Upper lobe of left lung (tissue), 6 donors: Measurements from ENCODE around the gene EGFR. TPM values are rescaled to one million over a fixed set of nuclear protein-coding genes. Genes with fewer than 3 reads are reported as not detected.

ENCODE experiments used
- ATAC-seq, 2 donors: fragments of 200-7000 bp; cut with Tn5 transposase; one replicate each; pipeline ENCODE4 v1.9.1; 2022; ENCODE audit warnings: mild to moderate bottlenecking in 2 of 2, moderate library complexity in 2 of 2; ENCODE audit not compliant: low FRiP score in 2 of 2
- DNase-seq, 2 donors: peaks; one replicate each; pipeline ENCODE4 v3.0.0-alpha.2; 2019 to 2020
- H3K27ac ChIP-seq, 4 donors: fragments of 200-600 bp; sonication (generic); one replicate each; pipeline ENCODE4 v1.5.1; 2016 to 2019
- H3K27me3 ChIP-seq, 4 donors: fragments of 200-600 bp; sonication (generic); one replicate each; pipeline ENCODE4 v1.5.1; 2017 to 2019
- H3K36me3 ChIP-seq, 4 donors: fragments of 200-600 bp; sonication (generic); one replicate each; pipeline ENCODE4 v1.5.1; 2016 to 2019
- H3K4me1 ChIP-seq, 4 donors: fragments of 200-600 bp; sonication (generic); one replicate each; pipeline ENCODE4 v1.5.1; 2018 to 2019
- H3K4me3 ChIP-seq, 4 donors: fragments of 200-600 bp; sonication (generic); one replicate each; pipeline ENCODE4 v1.5.1; 2017 to 2019; ENCODE audit warnings: mild to moderate bottlenecking in 2 of 4, moderate library complexity in 1 of 4
- H3K9me3 ChIP-seq, 4 donors: fragments of 200-600 bp; sonication (generic); one replicate each; pipeline ENCODE4 v1.5.1; 2018 to 2019
- EP300 ChIP-seq, 4 donors: sonication (generic); formaldehyde crosslinking; IDR thresholded peaks; one replicate each; pipeline ENCODE4 v1.5.1; 2017; ENCODE audit warnings: antibody characterized with exemption in 4 of 4, control low read depth in 2 of 4
- POLR2A ChIP-seq, 4 donors: fragments of 450-650 bp; IDR thresholded peaks; one replicate each; pipeline ENCODE4 v1.5.1; 2016 to 2017; ENCODE audit warnings: antibody characterized with exemption in 4 of 4, mild to moderate bottlenecking in 2 of 4
- POLR2AphosphoS5 ChIP-seq, 2 donors: sonication (generic); formaldehyde crosslinking; IDR thresholded peaks; one replicate each; pipeline ENCODE4 v1.5.1; 2017; ENCODE audit warnings: antibody characterized with exemption in 2 of 2
- WGBS, 2 donors: methylation state at CpG; one replicate each; pipeline ENCODE4 v1.1.5; 2017 to 2018; 5-methylcytosine and 5-hydroxymethylcytosine counted together
- total RNA-seq, 6 donors: library from RNA; depleted of rRNA in 4 of 6; stranded (reverse); fragments of >200 nt in 4 of 6; gene quantifications; one replicate each; pipeline versions ENCODE4 v1.1.0 to v1.2.1, GENCODE V29; 2016 to 2021
- TF ChIP-seq, protein P1 (sequence below), 6 experiments: fragments of 450-650 bp in 4 of 6; fragments of 200-600 bp in 2 of 6; sonication (generic) in 2 of 6; IDR thresholded peaks; one replicate each; pipeline ENCODE4 v1.5.1; 2016 to 2019; ENCODE audit warnings: antibody characterized with exemption in 6 of 6
- donor health status: DM: no; HTN: no; CAD: no; lungs with moderate emphysema.
- donor health status: DM: no; HTN: yes; CAD: no; lungs with severe emphysema.

Gene EGFR
- total RNA-seq, 6 donors from 2014 or later: 58.7 to 110 (median 93.2) TPM

GRCh38 chr7:54995166-54995565 is 23.7 kb upstream of the EGFR start:
- TF ChIP-seq, protein P1, sequence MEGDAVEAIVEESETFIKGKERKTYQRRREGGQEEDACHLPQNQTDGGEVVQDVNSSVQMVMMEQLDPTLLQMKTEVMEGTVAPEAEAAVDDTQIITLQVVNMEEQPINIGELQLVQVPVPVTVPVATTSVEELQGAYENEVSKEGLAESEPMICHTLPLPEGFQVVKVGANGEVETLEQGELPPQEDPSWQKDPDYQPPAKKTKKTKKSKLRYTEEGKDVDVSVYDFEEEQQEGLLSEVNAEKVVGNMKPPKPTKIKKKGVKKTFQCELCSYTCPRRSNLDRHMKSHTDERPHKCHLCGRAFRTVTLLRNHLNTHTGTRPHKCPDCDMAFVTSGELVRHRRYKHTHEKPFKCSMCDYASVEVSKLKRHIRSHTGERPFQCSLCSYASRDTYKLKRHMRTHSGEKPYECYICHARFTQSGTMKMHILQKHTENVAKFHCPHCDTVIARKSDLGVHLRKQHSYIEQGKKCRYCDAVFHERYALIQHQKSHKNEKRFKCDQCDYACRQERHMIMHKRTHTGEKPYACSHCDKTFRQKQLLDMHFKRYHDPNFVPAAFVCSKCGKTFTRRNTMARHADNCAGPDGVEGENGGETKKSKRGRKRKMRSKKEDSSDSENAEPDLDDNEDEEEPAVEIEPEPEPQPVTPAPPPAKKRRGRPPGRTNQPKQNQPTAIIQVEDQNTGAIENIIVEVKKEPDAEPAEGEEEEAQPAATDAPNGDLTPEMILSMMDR (IDR thresholded peaks at IDR 0.05): no peak
- TF ChIP-seq POLR2AphosphoS5 (IDR thresholded peaks at IDR 0.05): no peak
- no peak for TF ChIP-seq POLR2A (IDR thresholded peaks at IDR 0.05)
- no peak for TF ChIP-seq EP300 (IDR thresholded peaks at IDR 0.05)
- Histone ChIP-seq H3K27me3 (no peaks in the 10 kb centered on the region), H3K27ac (no peak overlapping the region), H3K4me3 (no peak overlapping the region), H3K9me3 (no peaks in the 10 kb centered on the region), H3K4me1 (no peaks in the 10 kb centered on the region), H3K36me3 (no peaks in the 10 kb centered on the region)
- WGBS, 2 donors: 92 to 94% methylated on average over 5 of the region's 5 CpGs
- no peak for ATAC-seq
- no peak for DNase-seq

DNA sequence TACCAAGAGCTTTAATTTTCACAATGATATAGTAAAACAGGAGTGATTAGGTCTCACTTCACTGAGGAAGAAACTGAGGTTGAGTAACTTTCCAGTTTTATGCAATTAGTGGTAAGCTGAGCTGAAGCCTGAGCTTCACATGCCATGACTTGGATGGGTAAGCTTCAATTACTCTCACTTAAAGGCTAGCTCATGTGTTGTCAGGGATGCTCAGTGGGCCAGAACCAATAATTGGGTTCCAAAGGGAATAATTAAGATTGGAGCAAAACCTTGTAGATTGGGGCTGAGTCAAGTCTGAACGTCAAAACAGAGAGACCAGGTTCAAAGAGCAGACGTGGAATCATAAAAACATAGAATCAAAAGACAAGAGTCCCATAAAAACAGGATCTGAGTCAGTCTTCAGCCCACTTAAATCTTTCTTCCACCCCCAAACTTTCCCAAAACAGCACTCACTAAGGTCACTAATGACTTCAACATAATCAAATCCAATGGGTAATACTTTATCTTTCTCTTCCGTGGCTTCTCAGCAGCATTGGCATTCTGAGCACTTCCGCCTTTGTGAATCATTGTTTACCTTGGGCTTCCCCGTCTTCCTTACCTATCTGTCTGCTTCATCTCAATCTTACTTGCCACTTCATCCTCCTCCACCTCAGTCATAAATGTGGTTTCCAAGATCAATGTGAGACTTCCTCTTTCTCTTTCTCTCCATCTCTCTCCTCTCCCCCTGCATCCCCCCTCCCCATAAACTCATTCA is 23.0 kb upstream of the EGFR start:
- 57 to 63% methylated on average over 5 of the region's 5 CpGs for whole genome bisulfite sequencing, 2 donors
- Histone ChIP-seq H3K27me3 (no peaks in the 10 kb centered on the region), H3K9me3 (no peaks in the 10 kb centered on the region), H3K4me1 (no peaks in the 10 kb centered on the region), H3K36me3 (no peaks in the 10 kb centered on the region), H3K27ac (no peak overlapping the region), H3K4me3 (no peak overlapping the region)
- no peak for ATAC-seq
- no peak for DNase-seq
- TF ChIP-seq POLR2AphosphoS5 (IDR thresholded peaks at IDR 0.05): no peak

DNA sequence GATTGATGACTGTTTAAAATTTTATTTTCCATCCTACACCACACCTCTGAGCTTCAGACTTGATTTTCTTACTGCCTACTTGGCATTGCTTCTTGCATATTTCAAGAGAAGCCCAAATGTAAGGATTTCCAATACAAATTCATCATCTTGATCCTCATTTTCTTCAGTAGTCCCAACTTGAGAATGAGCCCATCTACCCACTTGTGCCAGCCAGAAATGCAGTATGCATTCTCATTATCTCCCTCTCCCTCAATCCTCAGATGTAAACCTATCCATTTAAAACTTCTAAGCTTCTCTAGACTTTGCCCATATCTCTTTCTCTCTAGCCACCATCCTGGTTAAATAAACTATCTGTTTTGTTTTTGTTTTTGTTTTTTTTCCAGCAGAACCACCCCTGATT is 22.4 kb upstream of the EGFR start:
- TF ChIP-seq, protein P1 (IDR thresholded peaks at IDR 0.05): no peak
- Histone ChIP-seq H3K4me3 (no peak overlapping the region), H3K9me3 (no peaks in the 10 kb centered on the region), H3K27me3 (no peaks in the 10 kb centered on the region), H3K36me3 (no peaks in the 10 kb centered on the region), H3K27ac (no peak overlapping the region), H3K4me1 (no peaks in the 10 kb centered on the region)
- DNase-seq: no peak
- no peak for ATAC-seq

DNA sequence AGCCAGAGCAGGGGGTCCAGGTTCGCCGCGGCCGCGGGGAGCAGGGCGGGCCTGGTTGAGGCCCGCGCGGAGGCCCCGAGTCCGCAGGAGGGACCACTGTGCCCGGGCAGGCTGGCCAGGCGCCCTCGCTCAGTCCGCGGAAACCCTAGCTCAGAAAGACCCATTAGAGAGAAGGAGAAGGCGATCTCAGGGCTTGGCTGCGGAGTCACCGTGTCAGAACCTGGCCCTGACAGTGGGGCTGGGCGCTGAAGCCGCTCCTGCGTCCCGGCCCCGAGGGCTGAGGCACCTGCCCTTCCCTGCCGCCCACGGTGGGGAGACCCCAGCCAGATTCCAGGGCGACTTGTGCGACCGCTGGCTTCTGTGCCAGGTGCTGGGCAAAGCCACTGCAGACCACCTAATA is 14.2 kb upstream of the EGFR start:
- Histone ChIP-seq H3K9me3 (no peaks in the 10 kb centered on the region), H3K4me1 (no peaks in the 10 kb centered on the region), H3K27me3 (no peaks in the 10 kb centered on the region), H3K36me3 (no peaks in the 10 kb centered on the region), H3K27ac (no peak overlapping the region), H3K4me3 (no peak overlapping the region)
- ATAC-seq (no peak), DNase-seq (peak in 1 of 2 donors; percentile 74)
- TF ChIP-seq EP300 (IDR thresholded peaks at IDR 0.05) (no peak), POLR2AphosphoS5 (IDR thresholded peaks at IDR 0.05) (no peak), POLR2A (IDR thresholded peaks at IDR 0.05) (no peak)
- TF ChIP-seq, protein P1 (IDR thresholded peaks at IDR 0.05): no peak
- WGBS, 2 donors: 81 to 88% methylated on average over 14 to 21 of the region's 29 CpGs

DNA sequence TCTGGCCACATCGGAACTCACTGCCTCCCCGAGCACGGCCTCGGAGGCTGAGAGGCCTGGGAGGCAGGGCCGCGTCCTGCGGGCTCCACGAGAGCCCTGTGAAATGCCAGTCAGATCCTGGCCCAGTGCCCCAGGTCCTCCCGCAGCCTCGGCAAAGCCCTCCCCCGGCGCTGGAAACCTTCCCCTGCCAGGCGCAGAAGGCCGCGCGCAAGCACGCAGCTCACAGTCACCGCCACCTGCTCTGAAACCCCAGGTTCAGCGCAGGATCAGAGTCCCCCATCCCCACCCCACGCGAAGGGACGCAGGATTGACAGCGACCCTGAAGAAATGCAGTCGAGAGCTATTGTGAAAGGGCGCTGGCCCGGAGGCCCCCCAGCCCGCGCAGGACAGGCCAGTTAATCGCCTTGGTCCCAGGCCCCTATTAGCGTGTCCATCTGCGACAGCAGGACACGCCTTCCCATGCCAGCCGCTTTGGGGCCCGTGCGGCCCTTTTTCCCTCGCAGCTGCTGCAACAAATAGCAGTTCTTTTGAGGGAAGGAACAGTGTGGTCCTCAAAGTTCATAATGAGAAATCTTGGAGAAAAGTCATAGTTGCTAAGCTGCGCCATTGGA is 13.5 kb upstream of the EGFR start:
- Histone ChIP-seq H3K36me3 (no peaks in the 10 kb centered on the region), H3K27me3 (no peaks in the 10 kb centered on the region), H3K4me3 (no peak overlapping the region), H3K9me3 (no peaks in the 10 kb centered on the region), H3K4me1 (no peaks in the 10 kb centered on the region), H3K27ac (no peak overlapping the region)
- 82 to 86% methylated on average over 8 to 37 of the region's 37 CpGs for WGBS, 2 donors
- TF ChIP-seq EP300 (IDR thresholded peaks at IDR 0.05) (no peak), POLR2A (IDR thresholded peaks at IDR 0.05) (no peak), POLR2AphosphoS5 (IDR thresholded peaks at IDR 0.05) (no peak)
- TF ChIP-seq, protein P1 (IDR thresholded peaks at IDR 0.05): no peak
- DNase-seq: peak in 1 of 2 donors; percentile 75
- ATAC-seq: no peak
